Measurements from ENCODE around the gene CAMK2A.

- TF ChIP-seq CTCF (tag by site-specific recombination; IDR thresholded peaks at IDR 0.05) = no peak
- TF ChIP-seq ZNF174 (tag by site-specific recombination; IDR thresholded peaks at IDR 0.05) = no peak
- TF ChIP-seq, protein P1, sequence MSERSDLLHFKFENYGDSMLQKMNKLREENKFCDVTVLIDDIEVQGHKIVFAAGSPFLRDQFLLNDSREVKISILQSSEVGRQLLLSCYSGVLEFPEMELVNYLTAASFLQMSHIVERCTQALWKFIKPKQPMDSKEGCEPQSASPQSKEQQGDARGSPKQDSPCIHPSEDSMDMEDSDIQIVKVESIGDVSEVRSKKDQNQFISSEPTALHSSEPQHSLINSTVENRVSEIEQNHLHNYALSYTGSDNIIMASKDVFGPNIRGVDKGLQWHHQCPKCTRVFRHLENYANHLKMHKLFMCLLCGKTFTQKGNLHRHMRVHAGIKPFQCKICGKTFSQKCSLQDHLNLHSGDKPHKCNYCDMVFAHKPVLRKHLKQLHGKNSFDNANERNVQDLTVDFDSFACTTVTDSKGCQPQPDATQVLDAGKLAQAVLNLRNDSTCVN (tag by site-specific recombination; optimal IDR thresholded peaks at IDR 0.05) = no peak
- TF ChIP-seq ZNF423 (tag by site-specific recombination; IDR thresholded peaks at IDR 0.05) = no peak
- TF ChIP-seq ZNF274 (IDR thresholded peaks at IDR 0.05; ENCODE audit: low read length) = no peak
- TF ChIP-seq ZNF274 (tag by site-specific recombination; IDR thresholded peaks at IDR 0.05; ENCODE audit: borderline replicate concordance) = no peak
- no peak for TF ChIP-seq SP2 (tag by site-specific recombination; IDR thresholded peaks at IDR 0.05)
- TF ChIP-seq, protein P2, sequence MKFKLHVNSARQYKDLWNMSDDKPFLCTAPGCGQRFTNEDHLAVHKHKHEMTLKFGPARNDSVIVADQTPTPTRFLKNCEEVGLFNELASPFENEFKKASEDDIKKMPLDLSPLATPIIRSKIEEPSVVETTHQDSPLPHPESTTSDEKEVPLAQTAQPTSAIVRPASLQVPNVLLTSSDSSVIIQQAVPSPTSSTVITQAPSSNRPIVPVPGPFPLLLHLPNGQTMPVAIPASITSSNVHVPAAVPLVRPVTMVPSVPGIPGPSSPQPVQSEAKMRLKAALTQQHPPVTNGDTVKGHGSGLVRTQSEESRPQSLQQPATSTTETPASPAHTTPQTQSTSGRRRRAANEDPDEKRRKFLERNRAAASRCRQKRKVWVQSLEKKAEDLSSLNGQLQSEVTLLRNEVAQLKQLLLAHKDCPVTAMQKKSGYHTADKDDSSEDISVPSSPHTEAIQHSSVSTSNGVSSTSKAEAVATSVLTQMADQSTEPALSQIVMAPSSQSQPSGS (tag by site-specific recombination; IDR thresholded peaks at IDR 0.05; ENCODE audit: low read depth) = no peak
- no peak for TF ChIP-seq ZSCAN5A (tag by site-specific recombination; IDR thresholded peaks at IDR 0.05)
- no peak for TF ChIP-seq TSHZ1 (tag by site-specific recombination; IDR thresholded peaks at IDR 0.05; ENCODE audit: borderline replicate concordance)
- no peak for TF ChIP-seq ZNF449 (tag by site-specific recombination; IDR thresholded peaks at IDR 0.05)
- no peak for TF ChIP-seq ZNF518A (tag by site-specific recombination; conservative IDR thresholded peaks at IDR 0.05; ENCODE audit: low read depth)
- no peak for TF ChIP-seq ZNF24 (tag by site-specific recombination; IDR thresholded peaks at IDR 0.05)
Observed at GRCh38 chr5:150184006-150184405, 105.6 kb downstream of the CAMK2A start.

Data from HEK293 (cell line).